Measurements from ENCODE around the gene PPDPF.
"Not testable (repeated sequence)": the region's sequence is repeated elsewhere in the genome, so short reads cannot be mapped to it uniquely, and the experiment has no call there.

The PPDPF gene

GRCh38 chr20:63520504-63520933 lies at the start of gene PPDPF:
TSS of gene PPDPF (plus strand) at chr20:63520765. CDS start at chr20:63521309, 544 bp downstream.
- no peak for DNase-seq

GRCh38 chr20:63471002-63471716 lies 49.4 kb upstream of the PPDPF start:
- DNase-seq, result no peak

- DNase-seq, result no peak
These were observed 48.9 kb upstream of the PPDPF start for GRCh38 chr20:63471717-63471980.

GRCh38 chr20:63471981-63472831 lies 48.4 kb upstream of the PPDPF start, which contains the start of gene KCNQ2:
TSS of gene KCNQ2 (minus strand) at chr20:63472655. CDS start at chr20:63472463, 192 bp downstream.
- DNase-seq, result no peak

- DNase-seq, result no peak
These were observed 47.6 kb upstream of the PPDPF start for GRCh38 chr20:63472862-63473390.

GRCh38 chr20:63473555-63474449 lies 46.8 kb upstream of the PPDPF start:
- DNase-seq, result no peak

- DNase-seq, result no peak
These were observed 45.4 kb upstream of the PPDPF start for GRCh38 chr20:63475209-63475608.

- no peak for DNase-seq
These were observed 43.4 kb upstream of the PPDPF start for GRCh38 chr20:63477061-63477616.

- DNase-seq, result no peak
These were observed 42.6 kb upstream of the PPDPF start for GRCh38 chr20:63477944-63478343.

GRCh38 chr20:63478346-63479302 lies 41.9 kb upstream of the PPDPF start:
- DNase-seq, result no peak

- not testable (repeated sequence) for DNase-seq
These were observed 40.7 kb upstream of the PPDPF start for GRCh38 chr20:63479695-63480419.

GRCh38 chr20:63481503-63481902 lies 39.1 kb upstream of the PPDPF start:
- no peak for DNase-seq

- no peak for DNase-seq
These were observed 38.5 kb upstream of the PPDPF start for GRCh38 chr20:63482021-63482587.

- DNase-seq, result no peak
These were observed 36.7 kb upstream of the PPDPF start for GRCh38 chr20:63483834-63484233.

- DNase-seq, result no peak
These were observed 36.3 kb upstream of the PPDPF start for GRCh38 chr20:63484236-63484635.

GRCh38 chr20:63484651-63485403 lies 35.7 kb upstream of the PPDPF start:
- no peak for DNase-seq

GRCh38 chr20:63486300-63486855 lies 34.2 kb upstream of the PPDPF start:
- DNase-seq, result no peak

- DNase-seq, result no peak
These were observed 33.3 kb upstream of the PPDPF start for GRCh38 chr20:63487116-63487764.

- DNase-seq, result no peak
These were observed 32.8 kb upstream of the PPDPF start for GRCh38 chr20:63487781-63488241.
